ENCODE data around the gene STUM. TPM values are rescaled to one million over a fixed set of nuclear protein-coding genes. Genes with fewer than 3 reads are reported as not detected.

The STUM gene
- total RNA-seq, 4 donors from 2014 or later = 0.15 to 3.2 (median 0.34) TPM

GRCh38 chr1:226574591-226575435, 26.2 kb downstream of the STUM start:
- intact Hi-C loops (cut with DNase I) = no loop called here
- 88 to 91% methylated on average over 12 to 14 of the region's 21 CpGs for WGBS, 2 donors
- Histone ChIP-seq H3K4me1 (peaks cover 0 to 24% (median 4%) of the 10 kb centered on the region in 3 donors), H3K27ac (peak overlapping the region; percentile 45 to 74 (median 72)), H3K36me3 (no peaks in the 10 kb centered on the region), H3K9me3 (no peaks in the 10 kb centered on the region), H3K27me3 (no peaks in the 10 kb centered on the region), H3K4me3 (no peak overlapping the region)
- TF ChIP-seq POLR2A (IDR thresholded peaks at IDR 0.05) = no peak
- TF ChIP-seq CTCF (IDR thresholded peaks at IDR 0.05) = no peak
- no peak for DNase-seq

- Histone ChIP-seq H3K4me1 (peaks cover 0 to 18% (median 4%) of the 10 kb centered on the region in 3 donors), H3K36me3 (no peaks in the 10 kb centered on the region), H3K27ac (peak overlapping the region; percentile 45 to 74 (median 72)), H3K27me3 (no peaks in the 10 kb centered on the region), H3K9me3 (no peaks in the 10 kb centered on the region), H3K4me3 (no peak overlapping the region)
- no peak for DNase-seq
- intact Hi-C loops (cut with DNase I) = no loop called here
- TF ChIP-seq POLR2A (IDR thresholded peaks at IDR 0.05) (no peak), CTCF (IDR thresholded peaks at IDR 0.05) (no peak)
- WGBS, 2 donors = 90 to 93% methylated on average over 2 to 3 of the region's 4 CpGs
These were observed 26.8 kb downstream of the STUM start for GRCh38 chr1:226575436-226575720.

GRCh38 chr1:226575739-226576378, 27.3 kb downstream of the STUM start:
- TF ChIP-seq POLR2A (IDR thresholded peaks at IDR 0.05) = no peak
- no peak for TF ChIP-seq CTCF (IDR thresholded peaks at IDR 0.05)
- intact Hi-C loops (cut with DNase I) = no loop called here
- no peak overlapping the region for H3K4me3 ChIP-seq
- H3K9me3 ChIP-seq = no peaks in the 10 kb centered on the region
- no peaks in the 10 kb centered on the region for H3K36me3 ChIP-seq
- peaks cover 0 to 16% (median 4%) of the 10 kb centered on the region in 3 donors for H3K4me1 ChIP-seq
- no peak for DNase-seq
- H3K27me3 ChIP-seq = no peaks in the 10 kb centered on the region
- peak overlapping the region; percentile 7 to 74 (median 72) for H3K27ac ChIP-seq
- WGBS, 2 donors = 48 to 55% methylated on average over 6 to 7 of the region's 9 CpGs

- Histone ChIP-seq H3K27ac (peak overlapping the region in 2 of 4 donors; percentile 72 to 73), H3K4me3 (no peak overlapping the region), H3K36me3 (no peaks in the 10 kb centered on the region), H3K9me3 (no peaks in the 10 kb centered on the region), H3K27me3 (no peaks in the 10 kb centered on the region), H3K4me1 (peaks cover 0 to 16% (median 4%) of the 10 kb centered on the region in 3 donors)
- WGBS, 2 donors = 53 to 71% methylated on average over 3 of the region's 3 CpGs
- intact Hi-C loops (cut with DNase I) = no loop called here
- DNase-seq = no peak
- TF ChIP-seq POLR2A (IDR thresholded peaks at IDR 0.05) (no peak), CTCF (IDR thresholded peaks at IDR 0.05) (no peak)
These were observed 28.0 kb downstream of the STUM start for GRCh38 chr1:226576601-226577000.
